Loucy (cell line): Measurements from ENCODE around the gene ETNPPL.
A peak's percentile ranks its signal among the peaks of the same experiment; 100 is the strongest.

Source experiments
- H2AFZ ChIP-seq: fragments of 200-600 bp; sonication (generic); 2 replicates; pipeline ENCODE4 v1.6.0; 2016; ENCODE audit warnings: antibody characterized with exemption, mild to moderate bottlenecking, low read length, moderate library complexity
- H3F3A ChIP-seq: fragments of 200-600 bp; 2 replicates; pipeline ENCODE4 v1.6.0; 2016; ENCODE audit warnings: antibody characterized with exemption, low read depth, mild to moderate bottlenecking
- H3K27me3 ChIP-seq: fragments of 200-600 bp; sonication (generic); 2 replicates; pipeline ENCODE4 v1.6.1; 2014; ENCODE audit warnings: low read length, mild to moderate bottlenecking; ENCODE audit not compliant: insufficient read depth, poor library complexity, severe bottlenecking
- H3K36me3 ChIP-seq: fragments of 200-600 bp; sonication (generic); 2 replicates; pipeline ENCODE4 v1.6.1; 2016; ENCODE audit warnings: low read length; ENCODE audit not compliant: insufficient read depth
- H3K4me1 ChIP-seq: fragments of 200-600 bp; sonication (generic); 2 replicates; pipeline ENCODE4 v1.5.1; 2014; ENCODE audit warnings: low read length, mild to moderate bottlenecking; ENCODE audit not compliant: insufficient read depth, poor library complexity, severe bottlenecking
- H3K4me2 ChIP-seq: fragments of 200-600 bp; sonication (generic); 2 replicates; pipeline ENCODE4 v1.6.0; 2014; ENCODE audit warnings: antibody characterized with exemption, low read length, low read depth, mild to moderate bottlenecking; ENCODE audit not compliant: poor library complexity, severe bottlenecking
- H3K4me3 ChIP-seq: fragments of 200-600 bp; sonication (generic); 2 replicates; pipeline ENCODE4 v1.5.1; 2014; ENCODE audit warnings: low read length, mild to moderate bottlenecking, mixed read lengths; ENCODE audit not compliant: poor library complexity, severe bottlenecking
- H3K79me2 ChIP-seq: fragments of 200-600 bp; sonication (generic); 2 replicates; pipeline ENCODE4 v1.6.1; 2014; ENCODE audit warnings: low read length; ENCODE audit not compliant: insufficient read depth
- H3K9ac ChIP-seq: fragments of 200-600 bp; sonication (generic); 2 replicates; pipeline ENCODE4 v1.6.0; 2014; ENCODE audit warnings: mild to moderate bottlenecking, low read depth, low read length, moderate library complexity; ENCODE audit not compliant: poor library complexity, severe bottlenecking
- H3K9me2 ChIP-seq: fragments of 200-600 bp; sonication (generic); replicated peaks from 2 replicates; pipeline ENCODE4 v1.6.1; 2016; ENCODE audit warnings: low read depth, low read length, mixed read lengths
- H3K9me3 ChIP-seq: fragments of 200-600 bp; sonication (generic); 2 replicates; pipeline ENCODE4 v1.6.1; 2014; ENCODE audit warnings: mild to moderate bottlenecking, antibody characterized with exemption, low read length, low read depth; ENCODE audit not compliant: insufficient read depth
- H4K20me1 ChIP-seq: fragments of 200-600 bp; sonication (generic); 2 replicates; pipeline ENCODE4 v1.6.0; 2014; ENCODE audit warnings: antibody characterized with exemption, low read length, mild to moderate bottlenecking; ENCODE audit not compliant: insufficient read depth, poor library complexity, severe bottlenecking
- CTCF ChIP-seq: fragments of 200-600 bp; sonication (generic); conservative IDR thresholded peaks from 2 replicates; pipeline ENCODE4 v1.5.1; 2014; ENCODE audit warnings: mild to moderate bottlenecking, antibody characterized with exemption, low read length
- EZH2phosphoT487 ChIP-seq: fragments of 200-600 bp; IDR thresholded peaks from 2 replicates; pipeline ENCODE4 v1.6.1; 2018; ENCODE audit warnings: antibody characterized with exemption, mild to moderate bottlenecking, moderate library complexity, borderline replicate concordance

ETNPPL gene

GRCh38 chr4:108762559-108763225, at the start of gene ETNPPL:
ETNPPL (minus strand) TSS chr4:108763053; CDS start chr4:108762898, 155 bp downstream.
- H3K9me3 ChIP-seq = no peaks in the 10 kb centered on the region
- no peaks in the 10 kb centered on the region for H3K9me2 ChIP-seq
- H3K79me2 ChIP-seq = no peaks in the 10 kb centered on the region
- peak within 1 kb of the TSS; percentile 38 for H3K9ac ChIP-seq
- peak within 1 kb of the TSS; percentile 76 for H3K4me3 ChIP-seq
- H4K20me1 ChIP-seq = no peaks in the 10 kb centered on the region
- peak within 1 kb of the TSS; percentile 93 for H2AFZ ChIP-seq
- peaks cover 21% of the 10 kb centered on the region for H3K27me3 ChIP-seq
- peak within 1 kb of the TSS; percentile 82 for H3K4me2 ChIP-seq
- no peaks in the 10 kb centered on the region for H3K36me3 ChIP-seq
- H3K4me1 ChIP-seq = peaks cover 6% of the 10 kb centered on the region
- H3F3A ChIP-seq = no peaks in the 10 kb centered on the region
- no peak for TF ChIP-seq EZH2phosphoT487
- no peak for TF ChIP-seq CTCF

- Histone ChIP-seq H3K4me3 (no peak overlapping the region), H3K27me3 (peaks cover 4% of the 10 kb centered on the region), H4K20me1 (no peaks in the 10 kb centered on the region), H3K79me2 (no peaks in the 10 kb centered on the region), H3K9ac (no peak overlapping the region), H3F3A (no peaks in the 10 kb centered on the region), H3K36me3 (no peaks in the 10 kb centered on the region), H2AFZ (no peak overlapping the region), H3K9me3 (no peaks in the 10 kb centered on the region), H3K4me2 (no peak overlapping the region), H3K9me2 (no peaks in the 10 kb centered on the region), H3K4me1 (no peaks in the 10 kb centered on the region)
- TF ChIP-seq CTCF = no peak
Measured at GRCh38 chr4:108811486-108811885, 48.6 kb upstream of the ETNPPL start.

- no peaks in the 10 kb centered on the region for H3K36me3 ChIP-seq
- H2AFZ ChIP-seq = no peak overlapping the region
- no peaks in the 10 kb centered on the region for H3K9me2 ChIP-seq
- peaks cover 4% of the 10 kb centered on the region for H3K27me3 ChIP-seq
- no peaks in the 10 kb centered on the region for H3K79me2 ChIP-seq
- H3K4me3 ChIP-seq = no peak overlapping the region
- no peaks in the 10 kb centered on the region for H3K9me3 ChIP-seq
- no peak overlapping the region for H3K9ac ChIP-seq
- H3K4me2 ChIP-seq = no peak overlapping the region
- H3K4me1 ChIP-seq = no peaks in the 10 kb centered on the region
- H3F3A ChIP-seq = no peaks in the 10 kb centered on the region
- H4K20me1 ChIP-seq = no peaks in the 10 kb centered on the region
- no peak for TF ChIP-seq CTCF
- TF ChIP-seq EZH2phosphoT487 = no peak
Measured at GRCh38 chr4:108810087-108810486, 47.2 kb upstream of the ETNPPL start.
